ENCODE results near the gene C3orf20. TPM values are rescaled to one million over a fixed set of nuclear protein-coding genes. Genes with fewer than 3 reads are reported as not detected.
"Not testable (repeated sequence)": the region's sequence is repeated elsewhere in the genome, so short reads cannot be mapped to it uniquely, and the experiment has no call there.

Gene C3orf20
- polyA plus RNA-seq, 10 donors, result 0.12 to 0.24 (median 0.18) TPM; not detected in 1

DNA sequence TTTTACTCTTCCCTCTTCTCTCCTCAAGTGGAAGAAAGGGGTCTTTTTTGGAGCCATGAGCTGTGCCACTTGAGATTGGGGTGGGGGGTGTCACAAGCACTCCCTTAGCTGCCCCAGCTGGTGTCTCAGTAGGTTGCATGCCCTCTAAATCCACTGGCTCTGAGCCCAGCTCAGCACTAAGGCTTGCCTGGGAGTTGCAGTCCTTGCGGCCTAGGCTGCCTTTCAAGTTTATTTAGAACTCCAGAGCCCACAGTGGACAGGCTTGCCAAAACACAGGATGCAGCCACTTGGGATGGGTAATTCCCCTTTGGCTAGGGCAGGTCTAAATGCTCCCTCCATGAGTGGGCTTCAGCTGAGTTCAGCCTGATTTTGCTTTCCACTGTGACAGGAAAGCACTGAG, 24.7 kb downstream of the C3orf20 start:
- DNase-seq, result peak; percentile 9 to 23 (median 17)

DNA sequence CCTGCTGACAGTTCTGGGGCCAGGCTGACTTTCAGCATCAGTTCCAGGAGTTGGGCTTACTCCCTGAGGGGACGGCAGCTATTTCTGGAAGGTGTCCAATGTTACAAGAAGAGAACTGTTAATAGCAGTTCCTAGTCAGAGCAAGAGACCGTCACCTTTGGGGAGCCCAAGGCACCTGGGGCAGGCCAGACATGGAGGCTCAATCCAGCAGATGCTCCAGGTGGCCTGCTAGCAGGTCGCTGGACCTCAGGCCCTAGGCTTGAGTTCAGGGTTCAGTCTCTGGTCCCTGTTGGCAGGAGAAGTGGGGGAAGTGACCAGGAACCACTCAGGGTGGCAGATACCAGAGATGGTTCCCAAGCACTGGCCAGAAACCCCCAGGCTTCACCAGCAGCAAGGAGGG, 25.9 kb downstream of the C3orf20 start:
- DNase-seq, result no peak

DNA sequence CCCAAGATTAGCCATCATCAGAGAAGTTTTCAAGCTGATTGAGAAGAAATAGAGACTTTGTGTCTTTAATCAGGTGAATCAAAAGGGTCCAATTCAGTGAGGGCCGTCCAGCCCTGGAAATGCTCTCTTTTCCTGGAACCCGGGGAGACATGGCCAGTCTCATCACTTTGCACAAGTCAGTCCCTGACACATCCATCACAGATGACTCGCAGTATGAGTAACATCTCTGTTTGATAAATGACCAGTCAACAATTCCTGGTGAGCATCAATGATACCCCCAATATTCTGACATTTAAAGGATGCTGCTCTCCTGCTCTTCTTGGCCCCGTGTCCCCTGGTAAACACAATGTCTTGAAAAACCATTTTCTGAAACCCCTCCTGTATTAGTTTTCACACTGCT, 26.7 kb downstream of the C3orf20 start:
- no peak for DNase-seq

DNA sequence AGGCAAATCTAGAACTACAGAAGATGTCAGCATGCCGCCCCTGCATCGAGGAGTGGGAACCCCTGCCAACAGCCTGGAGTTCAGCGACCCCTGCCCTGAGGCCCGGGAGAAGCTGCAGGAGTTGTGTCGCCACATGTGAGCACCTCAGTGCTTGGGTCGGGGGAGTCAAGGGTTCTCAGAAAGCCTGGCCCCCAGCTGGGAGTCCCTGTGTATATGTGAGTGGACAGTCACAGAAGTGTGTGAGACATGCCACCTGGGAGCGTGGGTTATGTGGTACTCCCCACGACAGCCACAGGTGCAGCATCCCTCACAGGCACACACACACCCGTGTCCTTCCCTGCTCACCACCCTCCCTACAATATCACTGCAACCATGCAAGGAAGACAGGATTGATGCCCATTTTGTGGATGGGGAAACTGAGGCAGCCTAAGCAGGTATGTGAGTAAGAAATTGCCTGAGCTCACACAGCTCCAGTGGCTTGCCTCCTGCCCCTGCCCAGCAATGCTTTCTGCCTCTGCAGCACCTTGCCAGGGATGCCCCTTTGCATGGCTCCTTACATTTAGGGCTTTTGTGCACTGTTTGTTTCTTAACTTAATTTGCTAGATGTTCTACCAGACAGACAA, 28.3 kb downstream of the C3orf20 start:
- DNase-seq, result no peak

DNA sequence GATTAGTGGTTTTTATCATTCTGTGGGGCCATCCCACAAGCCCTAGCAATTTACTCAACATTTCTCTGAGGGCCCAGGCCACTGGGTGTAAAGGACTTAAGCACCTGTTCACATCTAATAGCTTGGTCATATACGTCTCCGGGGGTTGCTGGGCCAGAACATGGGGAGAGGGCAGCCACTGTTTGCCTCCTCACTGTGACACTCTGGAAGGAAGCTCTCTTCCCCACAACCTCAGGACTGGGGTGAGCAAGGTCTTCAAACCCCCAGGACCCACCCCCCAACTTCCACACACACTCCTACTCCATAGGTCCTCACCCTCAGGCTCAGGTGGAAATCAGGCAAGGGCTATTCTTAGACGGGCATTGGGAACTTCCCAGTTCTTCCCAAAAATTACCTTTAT, 28.9 kb downstream of the C3orf20 start:
- DNase-seq, result no peak

DNA sequence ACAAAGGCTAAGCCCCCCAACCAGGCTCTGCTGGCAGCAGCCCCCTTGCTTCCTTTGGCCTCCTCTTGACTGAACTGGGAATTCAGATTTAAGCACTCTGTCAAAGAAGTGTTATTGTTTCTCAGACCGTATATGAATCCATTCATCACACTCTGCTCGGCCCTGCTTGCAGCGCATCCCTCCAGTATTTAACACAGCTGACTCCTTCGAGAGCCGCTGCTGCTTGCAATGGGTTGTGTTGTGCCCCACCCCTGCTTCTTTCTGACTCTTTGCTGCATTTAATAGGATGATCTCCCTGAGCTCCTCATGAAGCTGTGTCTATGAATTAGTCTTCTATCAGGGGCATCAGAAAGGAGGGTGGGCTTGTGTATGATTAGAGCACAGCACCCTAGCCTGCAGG, 31.2 kb downstream of the C3orf20 start:
- no peak for DNase-seq

DNA sequence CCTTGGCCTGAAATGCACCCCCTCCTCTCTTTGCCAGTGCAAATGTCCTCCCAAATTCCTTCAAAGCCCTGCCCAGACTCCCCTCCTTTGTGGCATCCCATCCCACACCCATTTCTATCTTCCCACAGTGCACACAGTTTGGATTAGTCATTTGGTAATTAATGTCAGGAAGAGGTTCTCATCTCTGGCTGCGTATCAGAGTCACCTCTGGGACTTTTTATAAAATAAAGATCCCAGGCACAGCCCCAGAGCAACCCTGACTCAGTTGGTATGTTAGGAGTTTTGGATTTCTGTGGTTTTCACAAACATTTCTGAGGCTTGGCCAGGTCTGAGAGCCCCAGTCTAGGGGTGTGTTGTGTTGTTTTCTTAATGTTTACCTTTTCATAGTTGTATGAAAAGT, 41.6 kb downstream of the C3orf20 start:
- no peak for DNase-seq

DNA sequence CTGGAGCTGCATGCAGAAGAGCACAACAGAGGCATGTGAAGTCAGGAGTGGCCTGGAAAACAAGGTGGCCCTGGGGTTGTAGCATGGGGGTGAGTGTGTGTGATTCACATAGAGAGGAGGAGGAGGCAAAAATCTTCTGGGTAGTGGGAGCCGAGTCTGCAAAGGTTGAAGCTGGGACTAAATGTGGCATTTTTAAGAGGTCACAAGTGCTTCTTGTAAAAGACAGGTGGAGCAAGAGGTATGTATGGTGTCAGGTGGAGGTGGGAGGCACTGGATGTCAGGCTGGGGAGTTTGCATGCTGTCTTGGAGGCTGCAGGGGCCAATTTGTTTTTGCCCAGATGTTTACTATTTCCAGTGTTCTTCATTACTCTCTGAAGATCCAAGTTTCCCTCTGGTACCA, 42.4 kb downstream of the C3orf20 start:
- no peak for DNase-seq

DNA sequence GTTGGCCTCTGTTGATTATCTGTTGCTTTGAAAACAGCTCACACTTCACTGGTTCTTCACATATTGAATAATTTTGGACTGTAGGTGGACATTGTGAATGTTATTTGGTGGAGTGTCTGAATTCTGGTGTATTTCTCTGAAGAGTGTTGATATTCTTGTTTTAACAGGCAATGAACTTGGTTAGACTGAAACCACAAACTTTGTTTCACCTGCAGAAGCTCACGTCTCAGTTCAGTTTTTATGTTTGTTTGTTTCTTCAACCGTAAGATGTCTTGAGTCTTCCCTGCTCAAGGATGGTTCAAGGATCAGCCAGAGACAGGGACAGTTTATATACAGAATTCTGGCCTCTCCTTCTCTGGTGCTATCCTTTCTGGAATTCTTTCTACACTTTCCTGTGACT, 43.6 kb downstream of the C3orf20 start:
- no peak for DNase-seq

DNA sequence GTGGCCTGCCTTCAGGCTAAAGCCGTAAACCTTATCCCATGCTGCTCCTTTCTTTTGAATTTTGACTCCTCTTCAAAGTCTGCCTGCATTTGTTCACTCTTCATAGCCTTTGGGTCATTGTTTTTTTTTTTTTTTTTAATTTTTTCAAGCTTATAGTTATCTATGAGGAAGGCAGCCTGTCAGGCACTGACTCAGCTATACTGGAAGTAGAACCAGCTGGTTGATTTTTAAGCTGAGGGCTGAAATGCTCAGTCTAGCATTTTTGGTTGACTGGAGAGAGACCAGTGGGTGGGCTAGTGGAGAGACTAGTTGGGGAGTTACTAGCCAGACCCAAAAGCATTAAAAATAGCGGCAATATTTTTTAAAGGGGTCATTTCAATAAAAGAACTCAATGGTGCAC, 44.1 kb downstream of the C3orf20 start:
- no peak for DNase-seq

DNA sequence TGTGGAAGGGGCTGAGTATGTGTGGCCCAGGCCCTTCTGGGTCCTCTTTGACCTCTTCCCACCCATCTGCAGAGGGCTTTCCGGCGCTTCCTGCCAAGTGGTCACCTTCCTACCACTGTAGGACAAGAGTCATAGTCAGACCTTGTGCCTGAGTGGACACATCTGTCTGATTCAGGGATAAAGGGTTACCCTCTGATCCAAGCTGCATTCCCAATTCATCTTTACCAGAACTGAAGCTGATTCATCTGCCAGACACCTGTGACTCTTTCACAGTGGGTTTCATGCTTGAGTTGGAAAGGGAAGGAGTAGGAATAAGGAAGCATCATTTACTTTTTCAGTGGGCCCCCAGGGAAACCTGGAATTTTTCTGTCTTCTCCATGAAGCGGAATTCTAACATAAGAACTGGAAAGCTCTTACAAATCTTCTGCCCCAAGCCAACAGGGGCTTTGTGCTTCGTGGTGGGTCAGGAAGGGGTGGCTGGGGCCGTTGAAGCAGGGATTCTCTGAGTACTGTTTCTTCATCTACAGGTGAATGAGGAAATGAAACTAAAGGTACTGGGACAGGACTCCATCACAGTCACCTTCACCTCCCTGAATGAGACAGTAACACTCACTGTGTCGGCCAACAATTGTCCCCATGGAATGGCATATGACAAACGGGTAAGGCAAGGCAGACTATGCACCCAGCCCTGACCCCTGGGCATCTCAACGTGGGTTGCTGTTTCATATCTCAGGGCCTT, 46.4 kb downstream of the C3orf20 start:
- no peak for DNase-seq

DNA sequence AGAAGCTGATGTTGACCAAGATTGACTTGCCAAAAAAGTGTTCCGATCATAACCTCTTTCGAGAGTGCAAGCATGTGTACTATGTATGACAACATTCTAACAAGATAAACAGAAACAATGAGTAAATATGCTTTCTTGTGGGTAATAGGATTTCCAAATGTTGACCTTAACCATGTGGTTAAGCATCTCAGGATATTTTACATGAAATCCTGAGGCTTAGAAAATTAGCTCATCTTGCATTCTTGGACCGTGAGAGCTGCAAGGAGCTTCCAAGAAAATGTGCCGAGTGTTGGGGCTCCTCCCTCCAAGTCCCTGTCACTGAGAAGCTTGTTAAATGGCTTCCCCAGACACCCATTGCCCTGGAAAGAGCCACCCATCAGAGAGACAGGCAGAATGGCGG, 50.1 kb downstream of the C3orf20 start:
- peak; percentile 44 to 78 (median 48) for DNase-seq

DNA sequence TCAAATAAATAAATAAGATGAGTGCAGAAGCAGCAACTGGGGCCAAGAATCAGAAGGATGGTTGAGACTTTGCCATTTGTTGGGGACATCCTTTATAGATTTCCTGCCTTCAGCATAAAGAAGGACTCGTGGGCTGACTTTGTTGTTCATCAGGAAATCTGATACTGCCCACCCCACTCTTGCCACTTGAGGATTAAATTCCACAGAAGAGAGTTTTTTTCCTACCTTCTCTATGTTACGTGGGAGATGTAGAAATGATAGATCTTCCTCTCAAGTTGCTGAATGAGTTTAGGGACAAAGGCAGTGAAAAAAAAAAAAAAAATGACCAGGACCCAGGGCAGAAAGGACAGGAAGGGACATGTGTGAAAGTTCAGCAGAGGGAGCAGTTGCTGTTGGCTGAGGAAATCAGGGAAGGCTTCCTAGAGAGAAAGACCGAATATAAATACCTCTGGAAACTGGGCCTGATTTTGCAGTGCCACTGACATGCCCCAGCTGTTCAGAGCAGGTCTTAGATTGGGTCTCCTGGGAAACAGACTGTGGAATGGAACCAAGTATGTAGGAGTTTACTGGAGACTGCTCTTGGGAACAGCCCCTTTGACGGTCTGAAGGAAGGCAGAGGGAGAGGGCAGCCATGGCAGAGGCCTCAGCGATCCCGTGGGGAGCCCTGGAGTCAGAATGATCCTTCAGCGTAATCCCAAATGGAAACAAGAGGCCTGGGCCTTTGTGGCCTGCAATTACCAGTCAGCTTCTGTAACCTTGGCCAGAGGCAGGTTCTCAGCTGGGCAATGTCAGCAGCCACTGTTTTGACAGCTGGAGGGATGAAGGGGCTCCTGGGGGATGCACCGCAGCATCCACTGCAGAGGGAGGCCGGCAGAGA, 50.9 kb downstream of the C3orf20 start:
- DNase-seq, result peak in 1 of 3 donors; percentile 53

DNA sequence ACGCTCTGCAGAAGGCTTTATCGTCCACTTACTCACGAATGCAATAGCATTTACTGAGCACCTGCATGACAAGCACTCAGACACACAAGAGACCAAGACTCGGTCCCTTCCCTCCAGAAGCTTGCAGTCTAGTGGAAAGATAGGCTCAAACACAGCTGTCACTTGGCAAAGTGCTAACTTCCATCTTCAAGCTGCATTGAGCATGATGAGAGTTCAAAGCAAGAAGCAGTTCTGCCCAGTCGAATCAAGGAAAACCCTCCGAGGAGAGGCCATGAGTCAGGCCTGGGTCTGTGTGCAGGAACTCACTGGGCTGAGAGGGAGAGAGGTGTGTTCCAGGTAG, 51.5 kb downstream of the C3orf20 start:
- peak in 1 of 3 donors; percentile 52 for DNase-seq

DNA sequence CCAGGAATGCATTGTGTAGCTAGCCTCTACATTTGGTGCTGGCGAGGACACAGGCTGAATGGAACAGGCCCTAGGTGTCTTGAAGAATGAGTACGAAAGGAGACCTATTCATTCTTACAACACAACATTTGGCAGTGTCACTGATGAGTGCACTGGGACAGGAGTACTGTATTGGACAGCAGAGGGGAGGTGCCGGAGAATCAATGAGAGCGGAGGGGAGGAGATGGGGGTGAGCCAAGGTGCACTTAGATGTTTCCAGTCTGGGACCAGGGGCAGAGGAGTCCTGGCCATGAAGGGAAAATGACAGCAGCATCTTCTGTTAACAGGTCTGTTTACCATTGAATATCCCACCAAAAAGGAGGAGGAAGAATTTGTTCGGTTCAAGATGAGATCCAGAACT, 53.2 kb downstream of the C3orf20 start:
- DNase-seq, result no peak

DNA sequence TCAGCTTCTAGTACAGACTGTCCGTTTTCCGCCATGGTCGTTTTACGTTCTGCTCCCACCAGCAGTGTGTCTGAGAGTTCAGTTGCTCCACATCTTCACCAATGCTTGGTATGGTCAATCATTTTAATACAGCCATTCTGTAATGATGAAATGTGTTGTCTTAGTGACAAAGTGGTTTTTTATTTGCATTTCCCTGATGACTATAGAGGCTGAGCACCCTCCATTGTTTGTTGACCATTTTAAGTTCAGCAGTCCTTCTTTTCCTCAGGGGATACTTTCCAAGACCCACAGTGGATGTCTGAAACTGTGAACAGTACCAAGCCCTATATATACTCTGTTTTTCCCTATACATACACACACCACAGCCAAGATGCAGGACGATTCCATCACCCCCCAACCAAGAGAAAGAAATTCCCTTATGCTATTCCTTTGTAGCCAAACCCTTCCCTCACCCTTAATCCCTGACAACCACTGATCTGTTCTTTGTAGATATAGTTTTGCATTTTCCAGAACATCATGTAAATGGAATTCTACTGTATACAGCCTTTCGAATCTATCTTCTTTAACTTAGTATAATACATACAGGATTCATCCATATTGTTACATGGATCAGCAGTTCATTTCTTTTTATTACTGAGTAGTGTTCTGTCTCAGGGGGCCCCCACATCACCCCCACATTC, 55.9 kb downstream of the C3orf20 start:
- no peak for DNase-seq

DNA sequence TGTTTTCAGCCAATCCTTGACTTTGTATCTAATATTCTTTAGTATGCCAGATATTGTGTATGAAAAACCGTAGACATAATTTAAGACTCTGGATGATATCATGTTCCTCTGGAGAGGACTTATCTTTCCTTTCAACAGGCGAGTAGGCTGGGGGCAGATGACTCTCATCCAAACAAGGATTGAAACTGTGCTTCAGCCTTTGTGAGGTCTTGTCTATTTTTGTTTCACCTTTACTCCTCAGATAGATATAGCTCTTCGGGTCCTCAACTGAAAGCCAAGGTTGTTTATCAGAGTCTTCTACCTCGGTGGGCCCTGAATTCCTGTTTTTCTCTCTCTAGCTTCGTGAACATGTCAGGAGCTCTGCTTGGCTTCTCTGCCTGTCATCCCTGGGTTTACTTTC, 66.0 kb downstream of the C3orf20 start:
- no peak for DNase-seq

DNA sequence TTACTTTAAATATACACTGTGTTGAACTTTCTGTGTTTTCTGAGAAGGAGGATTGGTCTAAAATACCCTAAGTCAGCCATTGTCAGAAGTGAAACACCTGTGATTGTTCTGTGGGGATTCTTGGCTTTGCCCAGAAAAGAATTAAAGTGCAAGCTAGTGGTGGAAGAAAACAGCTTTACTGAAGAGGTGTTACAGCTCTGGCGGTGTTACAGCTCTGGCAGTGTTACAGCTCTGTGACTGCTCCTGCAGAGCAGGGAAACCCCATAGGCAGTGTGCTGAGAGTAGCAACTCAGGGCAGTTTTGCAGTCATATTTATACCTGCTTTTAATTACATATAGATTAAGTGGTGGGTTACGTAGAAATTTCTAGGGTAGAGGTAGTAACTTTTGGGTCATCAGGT, 66.6 kb downstream of the C3orf20 start:
- DNase-seq, result no peak

DNA sequence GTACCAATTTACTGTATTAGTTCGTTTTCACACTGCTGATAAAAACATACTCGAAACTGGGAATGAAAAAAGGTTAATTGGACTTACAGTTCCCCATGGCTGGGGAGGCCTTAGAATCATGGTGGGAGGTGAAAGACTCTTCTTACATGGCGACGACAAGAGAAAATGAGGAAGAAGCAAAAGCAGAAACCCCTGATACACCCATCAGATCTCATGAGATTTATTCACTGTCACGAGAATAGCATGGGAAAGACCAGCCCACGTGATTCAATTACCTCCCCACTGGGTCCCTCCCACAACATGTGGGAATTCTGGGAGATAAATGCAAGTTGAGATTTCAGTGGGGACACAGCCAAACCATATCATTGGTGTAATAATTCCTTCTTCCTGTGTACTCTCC, 69.6 kb downstream of the C3orf20 start:
- no peak for DNase-seq

DNA sequence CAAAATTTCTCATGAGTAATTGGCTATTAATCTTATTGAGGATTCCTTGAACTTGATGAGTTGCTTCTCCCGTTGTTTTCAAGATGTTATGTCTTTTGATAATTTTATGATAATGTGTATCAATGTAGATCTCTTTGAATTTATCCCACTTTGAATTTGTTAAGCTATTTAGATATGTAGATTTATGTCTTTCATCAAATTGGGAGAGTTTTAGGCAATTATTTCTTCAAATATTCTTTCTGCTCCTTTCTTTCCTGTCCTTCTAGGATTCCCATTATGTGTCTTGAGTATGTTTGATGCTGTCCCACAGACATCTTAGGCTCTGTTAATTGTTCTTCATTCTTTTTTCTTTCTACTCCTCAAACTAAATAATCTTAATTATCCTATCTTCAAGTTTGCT, 75.7 kb downstream of the C3orf20 start:
- no peak for DNase-seq

DNA sequence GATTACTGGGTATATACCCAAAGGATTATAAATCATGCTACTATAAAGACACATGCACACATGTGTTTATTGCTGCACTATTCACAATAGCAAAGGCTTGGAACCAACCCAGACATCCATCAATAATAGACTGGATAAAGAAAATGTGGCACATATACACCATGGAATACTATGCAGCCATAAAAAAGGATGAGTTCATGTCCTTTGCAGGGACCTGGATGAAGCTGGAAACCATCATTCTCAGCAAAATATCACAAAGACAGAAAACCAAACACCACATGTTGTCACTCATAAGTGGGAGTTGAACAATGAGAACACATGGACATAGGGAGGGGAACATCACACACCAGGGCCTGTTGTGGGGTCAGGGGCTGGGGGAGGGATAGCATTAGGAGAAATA, 78.0 kb downstream of the C3orf20 start:
- DNase-seq, result not testable (repeated sequence)

DNA sequence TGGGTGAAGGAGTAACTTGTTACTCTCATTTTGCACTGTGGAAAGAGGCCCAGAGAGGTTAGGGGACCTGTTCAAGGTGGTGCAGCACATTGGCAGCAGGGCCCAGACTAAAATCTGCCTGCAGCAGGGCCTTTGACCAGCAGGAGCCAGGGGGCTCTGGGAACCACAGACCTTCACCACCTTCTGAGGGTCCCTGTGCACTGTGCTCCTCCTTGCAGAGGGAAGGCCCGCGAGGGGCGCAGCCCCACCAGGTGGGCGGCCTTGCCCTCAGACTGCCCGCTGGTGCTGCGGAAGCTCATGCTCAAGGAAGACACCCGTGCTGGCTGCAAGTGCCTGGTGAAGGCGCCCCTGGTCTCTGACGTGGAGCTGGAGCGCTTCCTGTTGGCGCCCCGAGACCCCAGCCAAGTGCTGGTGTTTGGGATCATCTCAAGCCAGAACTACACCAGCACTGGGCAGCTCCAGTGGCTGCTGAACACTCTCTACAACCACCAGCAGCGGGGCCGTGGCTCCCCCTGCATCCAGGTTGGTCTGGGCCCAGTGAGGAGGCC, 82.3 kb downstream of the C3orf20 start:
- DNase-seq, result no peak

All from muscle of back (tissue), 11 donors.